ENCODE results near the gene RAD51B.

- TF ChIP-seq CTCF (conservative IDR thresholded peaks at IDR 0.05) (no peak), ZFX (IDR thresholded peaks at IDR 0.05) (no peak)
These were observed 938.7 kb downstream of the RAD51B start for GRCh38 chr14:68758301-68758700.

Measured in C4-2B (cell line).